Measurements from ENCODE around the gene HBE1.

DNA sequence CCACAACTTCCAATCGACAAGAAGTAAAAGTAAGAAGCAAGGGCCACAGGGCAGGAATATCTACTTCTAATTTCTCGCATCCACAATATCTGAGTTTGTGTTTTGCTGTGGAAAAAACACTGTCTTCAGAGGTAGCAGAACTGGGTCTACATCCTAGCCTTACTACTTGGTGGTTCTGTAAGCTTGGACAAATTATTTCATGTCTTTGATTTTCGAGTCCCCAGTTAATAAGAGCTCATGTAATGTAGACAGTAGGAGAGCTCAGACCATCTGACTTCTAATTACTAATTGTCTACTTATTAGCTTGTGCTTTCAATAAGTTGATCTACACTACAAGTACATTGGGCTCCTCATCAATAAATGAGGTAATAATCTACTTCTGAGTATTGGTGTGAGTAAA is 13.3 kb upstream of the HBE1 start:
- TF ChIP-seq, protein P1, sequence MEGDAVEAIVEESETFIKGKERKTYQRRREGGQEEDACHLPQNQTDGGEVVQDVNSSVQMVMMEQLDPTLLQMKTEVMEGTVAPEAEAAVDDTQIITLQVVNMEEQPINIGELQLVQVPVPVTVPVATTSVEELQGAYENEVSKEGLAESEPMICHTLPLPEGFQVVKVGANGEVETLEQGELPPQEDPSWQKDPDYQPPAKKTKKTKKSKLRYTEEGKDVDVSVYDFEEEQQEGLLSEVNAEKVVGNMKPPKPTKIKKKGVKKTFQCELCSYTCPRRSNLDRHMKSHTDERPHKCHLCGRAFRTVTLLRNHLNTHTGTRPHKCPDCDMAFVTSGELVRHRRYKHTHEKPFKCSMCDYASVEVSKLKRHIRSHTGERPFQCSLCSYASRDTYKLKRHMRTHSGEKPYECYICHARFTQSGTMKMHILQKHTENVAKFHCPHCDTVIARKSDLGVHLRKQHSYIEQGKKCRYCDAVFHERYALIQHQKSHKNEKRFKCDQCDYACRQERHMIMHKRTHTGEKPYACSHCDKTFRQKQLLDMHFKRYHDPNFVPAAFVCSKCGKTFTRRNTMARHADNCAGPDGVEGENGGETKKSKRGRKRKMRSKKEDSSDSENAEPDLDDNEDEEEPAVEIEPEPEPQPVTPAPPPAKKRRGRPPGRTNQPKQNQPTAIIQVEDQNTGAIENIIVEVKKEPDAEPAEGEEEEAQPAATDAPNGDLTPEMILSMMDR (IDR thresholded peaks at IDR 0.05): no peak
- TF ChIP-seq EZH2 (IDR thresholded peaks at IDR 0.05): no peak
